ENCODE measurements around the gene DUSP16.

Gene DUSP16

DNA sequence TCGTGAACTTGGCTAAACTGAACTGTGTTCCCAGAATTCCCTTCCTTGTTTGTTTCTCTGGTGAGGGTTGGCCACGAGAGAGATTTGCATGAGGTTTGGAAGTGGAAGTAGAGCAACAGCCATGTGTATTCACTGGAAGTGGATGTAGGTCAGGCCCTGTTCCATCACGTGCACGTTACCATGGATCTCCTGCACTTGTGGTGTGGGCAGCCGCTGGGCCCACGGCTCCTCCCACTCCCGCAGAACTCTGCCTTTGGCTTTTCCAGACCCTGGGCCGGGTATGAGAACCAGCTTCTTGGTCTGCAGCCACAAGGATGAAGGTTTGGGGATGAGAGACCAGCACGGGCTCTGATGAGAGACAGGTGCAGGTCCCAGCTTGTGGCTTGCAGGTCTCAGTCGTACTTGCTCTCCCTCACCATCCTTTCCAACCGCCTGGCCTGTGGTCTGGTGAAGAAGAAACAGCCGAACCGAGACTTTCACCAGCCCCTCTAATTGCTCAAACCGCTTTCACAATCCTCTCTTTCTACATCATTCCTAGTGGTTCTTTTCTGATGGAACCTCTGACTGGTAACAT is 94.9 kb downstream of the DUSP16 start:
- DNase-seq (ENCODE audit: low spot score): no peak

DNA sequence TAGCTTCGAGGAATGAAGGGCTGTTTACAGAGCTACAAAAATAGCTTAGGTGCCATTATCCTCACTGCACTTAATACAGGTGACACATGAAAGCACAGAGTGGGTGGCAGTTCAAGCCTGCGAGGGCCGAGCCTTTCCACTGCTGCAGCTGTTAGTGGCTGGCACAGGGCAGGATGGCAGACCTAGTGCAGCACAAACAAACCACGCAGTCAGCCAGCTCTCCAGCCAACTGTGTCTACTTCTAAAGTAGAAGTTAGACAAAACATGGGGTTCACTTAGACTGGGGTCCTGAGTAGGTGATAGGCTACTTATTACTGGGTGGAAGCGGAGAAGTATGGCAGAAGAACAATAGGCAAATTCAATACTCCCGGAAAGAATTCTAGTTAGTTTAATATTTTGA is 95.4 kb downstream of the DUSP16 start:
- DNase-seq (ENCODE audit: low spot score): no peak

DNA sequence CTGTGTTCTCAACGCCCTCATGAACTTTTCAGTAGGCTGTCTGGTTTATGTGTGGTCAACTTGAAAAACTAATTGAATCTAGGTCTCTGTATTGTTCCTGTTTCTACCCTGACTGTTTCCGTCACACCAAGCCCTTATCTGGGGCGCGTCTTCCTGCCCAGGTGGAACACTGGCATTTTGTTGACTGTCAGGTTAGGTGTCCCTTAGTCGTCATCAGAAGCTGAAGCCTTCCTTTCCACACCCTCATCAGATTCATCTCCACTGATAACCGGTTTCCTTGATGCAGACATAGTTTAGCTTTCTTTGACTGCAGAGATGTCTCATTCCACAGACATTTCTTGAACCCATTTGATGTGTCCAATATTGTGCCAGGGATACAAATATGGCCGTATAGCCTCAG is 96.5 kb downstream of the DUSP16 start:
- no peak for DNase-seq (ENCODE audit: low spot score)

DNA sequence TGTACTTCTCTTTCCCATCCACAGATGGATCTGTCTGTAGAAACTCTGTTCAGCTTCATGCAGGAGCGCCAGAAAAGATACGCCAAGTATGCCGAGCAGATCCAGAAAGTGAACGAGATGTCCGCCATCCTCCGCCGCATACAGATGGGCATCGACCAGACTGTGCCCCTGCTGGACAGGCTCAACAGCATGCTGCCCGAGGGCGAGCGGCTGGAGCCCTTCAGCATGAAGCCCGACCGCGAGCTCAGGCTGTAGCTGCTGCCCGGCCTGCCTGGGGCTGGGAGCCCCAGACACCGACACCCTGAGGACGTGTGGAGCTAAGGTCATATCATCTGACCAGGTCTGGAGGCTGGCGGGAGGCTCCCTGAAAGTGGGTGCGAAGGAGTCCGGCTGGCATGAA is 97.1 kb downstream of the DUSP16 start:
- no peak for DNase-seq (ENCODE audit: low spot score)

DNA sequence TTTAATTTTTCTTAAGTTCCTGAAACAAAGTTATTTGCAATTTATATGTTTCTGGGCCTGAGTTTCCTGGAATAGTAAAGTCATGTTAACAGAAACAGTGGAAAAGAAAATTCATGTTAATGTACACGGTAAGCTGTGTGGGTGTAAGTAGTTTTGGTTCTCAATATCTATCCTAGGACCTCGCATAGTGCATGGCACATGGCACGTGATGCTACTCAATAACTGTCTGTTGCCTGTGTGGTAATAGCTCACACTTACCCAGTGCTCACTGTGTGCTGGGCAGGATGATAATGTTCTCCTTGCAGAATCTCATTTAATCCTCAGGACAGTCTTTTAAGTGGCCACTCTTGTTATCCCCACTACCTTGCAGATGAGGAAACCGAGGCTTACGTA is 100.7 kb downstream of the DUSP16 start:
- no peak for DNase-seq (ENCODE audit: low spot score)

DNA sequence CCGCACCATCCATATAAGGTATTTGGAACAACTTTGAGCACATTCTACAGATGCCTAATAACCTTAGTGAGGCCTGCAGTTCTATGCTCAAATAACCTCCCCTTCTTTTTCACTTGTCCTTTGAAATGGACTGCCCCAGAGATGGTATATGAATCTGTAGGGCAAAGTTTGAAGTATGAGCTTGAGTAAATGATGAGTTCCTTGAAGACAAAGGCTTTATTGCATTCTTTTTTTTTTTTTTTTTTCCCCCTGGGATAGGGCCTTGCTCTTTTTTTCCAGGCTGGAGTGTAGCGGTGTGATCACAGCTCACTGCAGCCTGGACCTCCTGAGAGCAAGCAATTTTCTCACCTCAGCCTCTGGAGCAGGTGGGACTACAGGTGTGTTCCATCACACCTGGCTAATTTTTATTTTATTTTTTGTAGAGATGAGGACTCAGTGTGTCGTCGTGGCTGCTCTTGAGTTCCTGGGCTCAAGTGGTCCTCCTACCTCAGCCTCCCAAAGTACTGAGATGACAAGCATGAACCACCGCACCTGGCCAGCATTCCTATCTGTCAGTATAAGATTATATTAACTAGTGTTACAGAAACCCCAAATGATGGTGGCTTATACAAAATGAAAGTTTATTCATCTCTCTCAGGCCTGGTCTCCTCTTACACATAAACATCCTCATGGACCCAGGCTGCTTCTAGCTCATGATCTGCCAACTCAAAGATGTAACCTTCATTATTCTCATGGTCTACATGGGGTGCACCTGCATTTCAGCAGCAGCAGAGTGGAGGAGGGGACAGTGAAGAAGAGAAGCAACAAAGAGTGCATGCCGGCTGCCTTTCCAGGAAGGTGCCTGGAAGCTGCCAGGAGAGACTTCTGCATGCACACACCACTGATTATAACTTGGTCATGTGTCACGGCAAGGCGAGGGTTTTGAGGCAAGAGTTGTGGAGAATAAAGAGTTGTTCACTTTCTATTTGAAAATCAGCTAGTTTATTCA is 101.4 kb downstream of the DUSP16 start:
- DNase-seq (ENCODE audit: low spot score): no peak

DNA sequence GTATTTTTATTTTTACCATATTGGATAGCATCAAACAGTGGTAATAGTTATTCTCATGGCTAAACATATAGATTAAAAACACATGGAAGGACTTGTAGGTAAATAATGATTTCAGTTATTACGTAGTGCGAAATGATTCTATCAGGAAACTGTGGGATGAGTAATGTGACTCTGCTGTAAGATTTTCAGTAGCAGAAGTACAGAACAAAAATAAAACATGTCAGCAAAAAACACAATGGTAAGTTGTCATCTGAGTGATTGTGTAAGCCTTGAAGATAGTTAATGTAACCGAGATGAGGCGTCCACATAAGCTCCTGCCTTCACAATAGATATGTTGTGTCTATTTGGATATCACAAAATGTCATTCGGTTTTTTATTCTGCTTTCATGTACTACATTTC is 106.0 kb downstream of the DUSP16 start:
- DNase-seq (ENCODE audit: low spot score): no peak

DNA sequence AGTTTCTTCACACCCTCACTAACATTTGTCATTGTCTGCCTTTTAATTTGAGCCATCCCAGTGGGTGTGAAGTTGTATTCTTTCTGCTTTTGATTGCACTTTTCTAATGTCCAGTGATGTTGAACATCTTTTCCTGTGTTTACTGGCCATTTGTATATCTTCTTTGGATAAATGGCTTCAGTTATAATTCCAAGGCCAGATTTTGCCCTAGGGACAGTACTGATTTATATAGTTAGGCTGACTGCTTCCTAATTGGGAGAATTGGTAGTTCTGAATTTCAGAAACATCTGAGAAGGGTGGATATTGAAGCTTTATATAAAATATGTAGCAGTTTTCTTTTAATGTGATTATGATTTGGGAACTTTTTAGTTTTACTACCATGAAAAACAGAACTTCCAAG is 108.3 kb downstream of the DUSP16 start:
- DNase-seq (ENCODE audit: low spot score): no peak

DNA sequence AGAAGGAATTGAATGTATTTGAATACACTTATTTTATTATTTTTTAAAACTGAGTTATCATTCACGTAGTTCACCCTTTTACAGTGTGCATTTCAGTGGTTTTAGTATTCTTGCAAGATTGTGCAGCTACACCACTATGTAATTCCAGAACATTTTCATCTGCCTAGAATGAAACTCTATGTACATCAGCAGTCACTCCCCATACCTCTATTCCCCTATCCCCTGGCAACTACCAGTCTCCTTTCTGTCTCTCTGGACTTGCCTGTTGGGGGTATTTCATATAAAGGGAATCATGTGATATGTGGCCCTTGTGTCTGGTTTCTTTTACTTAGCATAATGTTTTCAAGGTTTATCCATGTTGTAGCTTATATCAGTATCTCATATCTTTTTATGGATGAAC is 109.0 kb downstream of the DUSP16 start:
- DNase-seq (ENCODE audit: low spot score): no peak

DNA sequence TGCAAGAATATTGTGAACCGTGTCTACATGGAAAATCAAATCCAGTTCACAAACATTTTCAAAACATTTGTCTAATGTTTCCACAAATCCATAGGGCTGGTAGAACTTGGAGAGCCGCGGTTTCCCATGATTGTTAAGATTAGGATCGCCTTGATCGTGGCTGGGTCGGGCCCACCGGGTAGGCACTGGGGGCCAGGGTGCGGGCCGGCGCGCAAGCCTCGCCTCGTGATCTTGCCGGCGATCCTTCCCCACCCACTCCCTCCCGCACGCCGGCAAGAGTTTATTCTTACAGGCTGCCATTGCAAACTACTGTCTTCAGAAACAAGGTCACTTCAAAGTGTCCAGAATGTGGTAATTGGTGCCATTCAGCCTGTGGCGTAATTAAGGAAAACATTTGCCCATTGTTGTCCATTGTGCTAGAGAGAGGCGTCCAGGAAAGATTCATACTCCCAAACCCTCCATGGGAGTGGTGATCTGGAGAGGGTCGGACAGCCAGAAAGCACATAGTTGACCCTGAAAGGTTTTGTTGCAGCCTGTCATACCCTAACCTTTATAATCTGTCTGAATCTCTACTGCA is 110.2 kb downstream of the DUSP16 start:
- DNase-seq (ENCODE audit: low spot score): no peak

DNA sequence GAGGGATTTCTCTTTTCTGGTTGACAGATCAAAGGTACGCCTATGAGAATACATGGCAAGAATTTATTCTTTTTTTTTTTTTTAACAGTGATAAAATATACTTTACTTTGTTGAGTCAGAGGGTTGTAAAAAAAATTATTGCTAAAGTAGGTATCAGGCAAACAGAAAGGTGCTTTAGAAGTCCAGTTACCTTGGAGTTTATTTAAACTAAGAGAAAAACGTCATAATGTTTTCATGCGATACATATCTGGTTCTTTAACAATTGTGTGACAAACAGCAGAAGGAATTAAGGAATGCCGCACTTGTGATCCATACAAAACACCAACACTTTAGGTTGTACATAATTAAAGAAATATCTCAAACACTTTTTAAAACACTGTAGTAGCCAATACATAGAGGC is 111.6 kb downstream of the DUSP16 start:
- no peak for DNase-seq (ENCODE audit: low spot score)

DNA sequence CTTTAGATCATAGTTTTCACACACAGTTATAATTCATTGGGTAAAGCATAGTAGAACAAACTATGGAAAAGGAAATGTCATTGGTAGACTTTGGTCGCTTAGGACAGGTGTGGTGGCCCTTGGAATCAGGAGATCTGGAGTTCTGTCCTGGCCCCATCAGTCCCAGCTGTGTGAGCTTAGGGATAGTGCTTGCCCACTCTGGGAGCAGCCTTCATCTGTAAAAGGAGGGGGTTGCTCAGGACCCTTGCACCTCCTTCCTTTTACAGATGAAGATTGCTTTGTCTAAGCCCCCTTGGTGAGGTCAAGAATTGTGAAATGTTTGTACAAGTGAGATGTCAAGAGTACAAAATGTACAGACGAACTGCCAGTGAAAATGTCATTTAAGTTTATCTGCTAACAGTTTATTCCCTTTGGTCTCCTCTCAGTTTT is 112.6 kb downstream of the DUSP16 start:
- no peak for DNase-seq (ENCODE audit: low spot score)

DNA sequence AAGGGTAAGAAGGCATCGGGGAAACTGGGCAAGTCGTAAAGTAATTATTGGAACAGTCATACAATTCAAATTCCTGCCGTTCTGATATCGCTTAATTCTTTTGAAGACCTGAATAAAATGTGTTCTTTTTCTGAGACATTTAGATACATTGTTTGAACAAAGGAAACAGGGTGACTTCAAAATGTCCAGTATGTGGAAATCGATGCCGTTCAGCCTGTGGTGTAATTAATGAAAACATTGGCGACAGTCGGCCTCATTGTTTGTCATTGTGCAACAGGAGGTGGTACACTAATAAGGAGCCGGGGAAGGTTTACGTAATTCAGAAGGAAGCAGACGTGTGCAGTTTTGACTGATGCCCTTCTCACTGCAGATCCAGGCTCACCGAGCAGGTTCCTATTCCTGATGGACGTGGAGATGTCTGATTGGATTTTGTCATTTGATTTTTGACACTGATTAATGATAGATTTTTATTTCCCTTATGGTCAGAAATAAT is 113.1 kb downstream of the DUSP16 start:
- DNase-seq (ENCODE audit: low spot score): no peak

DNA sequence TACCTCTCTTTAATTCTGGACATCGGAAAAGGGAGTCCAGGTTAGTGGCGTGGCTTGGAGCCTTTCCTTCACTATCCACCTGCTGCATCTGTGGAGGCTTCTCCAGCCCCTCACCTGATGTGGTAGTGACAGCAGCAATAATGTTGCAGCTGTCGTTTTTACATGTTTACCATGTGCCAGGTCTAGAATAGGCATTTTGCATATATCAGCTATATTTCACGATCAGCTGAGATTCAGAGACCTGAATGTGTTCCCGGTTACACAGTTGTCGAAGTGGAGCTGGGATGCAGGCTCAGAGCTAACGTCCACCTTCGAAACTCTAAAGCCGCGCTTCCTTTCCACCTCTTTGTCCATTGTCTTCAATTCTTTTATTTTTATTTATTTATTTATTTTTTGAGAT is 114.8 kb downstream of the DUSP16 start:
- DNase-seq (ENCODE audit: low spot score): no peak

DNA sequence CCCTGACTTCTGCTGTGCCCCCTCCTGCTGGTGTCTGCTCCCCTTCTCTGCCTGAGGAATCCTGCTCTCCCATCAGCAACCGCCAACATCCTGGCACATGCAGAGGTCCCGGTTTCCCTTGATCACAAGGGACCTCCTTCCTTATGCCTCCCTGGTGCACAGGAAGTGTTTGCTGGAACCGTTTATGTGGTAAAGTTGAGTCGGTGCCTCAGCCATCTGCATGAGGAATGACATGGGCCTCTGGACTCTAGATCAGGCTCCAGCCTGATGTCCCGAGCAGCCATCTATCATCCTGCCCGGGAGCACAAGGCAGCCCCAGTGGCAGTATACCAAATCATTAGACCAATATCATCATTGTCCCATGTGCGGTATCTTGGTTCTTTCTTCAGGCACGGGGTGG is 115.4 kb downstream of the DUSP16 start:
- no peak for DNase-seq (ENCODE audit: low spot score)

DNA sequence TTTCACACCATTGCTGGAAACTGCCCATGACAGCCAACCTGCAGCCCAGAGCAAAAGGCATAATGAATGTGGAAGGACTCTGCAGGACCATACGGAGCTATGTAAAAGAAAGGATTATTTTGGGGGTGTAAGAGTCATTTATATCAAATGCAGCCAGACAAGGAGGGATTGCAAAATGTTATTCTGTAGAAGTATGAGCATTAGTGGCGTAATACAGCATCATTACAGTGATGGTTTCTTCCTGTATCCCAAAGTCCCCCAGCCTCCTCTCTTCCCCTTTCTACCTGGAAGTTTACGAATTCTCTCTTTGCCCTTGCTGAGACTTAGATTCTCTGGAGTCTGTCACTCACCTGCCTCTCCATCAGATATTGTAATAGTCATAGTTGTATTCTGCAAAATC is 115.9 kb downstream of the DUSP16 start:
- DNase-seq (ENCODE audit: low spot score): no peak

DNA sequence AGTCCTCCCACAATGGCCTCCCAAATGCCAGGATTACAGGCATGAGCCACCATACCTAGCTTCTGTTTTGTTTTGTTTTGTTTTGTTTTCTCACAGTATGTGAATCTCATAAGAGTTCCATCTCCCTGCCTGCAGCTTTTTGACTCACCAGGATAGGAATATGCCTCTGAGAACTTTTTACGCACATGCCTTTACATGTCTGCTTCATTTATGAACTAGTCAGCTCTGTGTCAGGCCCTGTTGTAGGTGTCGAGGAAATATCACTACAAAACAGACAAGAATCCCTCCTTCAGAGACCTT is 116.8 kb downstream of the DUSP16 start:
- no peak for DNase-seq (ENCODE audit: low spot score)

DNA sequence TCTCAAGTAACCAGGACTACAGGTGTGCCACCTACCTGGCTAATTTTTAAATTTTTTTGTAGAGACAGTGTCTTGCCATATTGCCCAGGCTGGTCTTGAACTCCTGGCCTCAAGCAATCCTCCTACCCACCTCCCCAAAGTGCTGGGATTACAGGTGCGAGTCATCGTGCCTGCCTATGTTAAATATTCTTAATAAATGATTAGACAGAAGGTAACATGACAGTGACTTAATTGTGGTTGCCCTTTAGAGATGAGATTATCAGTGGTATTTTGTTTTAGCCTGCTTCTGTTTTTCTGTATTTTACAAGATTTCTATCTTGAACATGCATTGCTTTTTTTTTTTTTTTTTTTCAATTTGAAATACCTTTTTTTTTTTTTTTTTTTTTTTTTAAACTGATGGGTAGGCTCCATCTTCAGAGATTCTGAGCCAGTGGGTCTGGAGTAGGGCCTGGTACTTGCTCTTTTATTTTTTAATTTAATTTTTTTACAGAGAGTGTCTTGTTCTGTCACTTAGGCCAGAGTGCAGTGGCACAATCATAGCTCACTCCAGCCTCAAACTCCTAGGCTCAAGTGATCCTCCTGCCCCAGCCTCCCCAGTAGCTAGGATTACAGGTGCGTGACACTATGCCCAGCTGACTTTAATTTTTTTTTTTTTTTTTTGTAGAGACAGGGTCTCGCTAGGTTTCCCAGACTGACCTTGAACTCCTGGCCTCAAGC is 117.3 kb downstream of the DUSP16 start:
- DNase-seq (ENCODE audit: low spot score): peak; percentile 37

DNA sequence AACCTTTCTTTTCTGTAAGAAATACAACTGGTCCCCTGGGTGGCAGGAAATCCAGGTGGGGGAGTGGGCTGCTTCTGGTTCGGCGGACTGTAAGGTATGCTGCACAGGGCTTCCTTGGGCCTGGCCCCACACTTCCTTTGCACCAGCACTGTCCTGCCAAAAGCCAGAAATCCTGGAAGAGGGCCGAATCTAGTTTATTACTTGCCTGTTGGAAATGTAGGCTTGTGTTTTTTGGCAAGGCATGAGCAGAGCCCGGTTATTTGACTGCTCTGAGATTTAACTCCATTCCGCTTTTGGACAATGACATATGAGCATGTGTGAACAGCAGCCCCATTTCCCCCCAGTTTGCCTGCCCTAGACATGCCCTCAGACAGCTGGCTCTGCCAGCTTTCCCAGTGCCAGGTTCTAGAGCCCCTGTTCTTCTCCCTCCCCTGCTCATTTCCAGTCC is 119.2 kb downstream of the DUSP16 start:
- no peak for DNase-seq (ENCODE audit: low spot score)

DNA sequence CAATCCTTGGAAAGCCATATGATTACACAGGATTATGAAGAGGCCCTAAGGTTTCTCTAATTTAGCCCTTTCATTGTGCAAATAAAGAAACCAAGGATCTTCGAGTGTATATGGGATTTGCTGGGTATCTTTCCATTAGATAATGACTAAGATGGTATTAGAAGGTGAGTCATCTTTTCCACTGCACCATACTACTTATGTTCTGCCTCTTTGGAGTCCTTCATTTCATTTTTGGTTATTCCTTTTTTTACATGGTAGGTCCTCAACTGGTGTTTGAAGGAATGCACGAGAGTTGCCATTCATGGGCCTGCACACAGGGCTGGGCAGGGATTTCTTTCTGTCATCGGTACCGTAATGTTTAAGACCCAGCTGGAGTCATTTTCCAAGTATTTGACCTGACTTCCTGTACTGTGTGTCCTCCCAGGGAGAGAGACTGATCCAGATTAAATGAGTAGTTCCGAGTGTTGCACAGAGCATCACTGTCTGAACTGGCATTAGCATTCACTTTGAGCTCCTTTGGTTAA is 120.1 kb downstream of the DUSP16 start:
- no peak for DNase-seq (ENCODE audit: low spot score)

DNA sequence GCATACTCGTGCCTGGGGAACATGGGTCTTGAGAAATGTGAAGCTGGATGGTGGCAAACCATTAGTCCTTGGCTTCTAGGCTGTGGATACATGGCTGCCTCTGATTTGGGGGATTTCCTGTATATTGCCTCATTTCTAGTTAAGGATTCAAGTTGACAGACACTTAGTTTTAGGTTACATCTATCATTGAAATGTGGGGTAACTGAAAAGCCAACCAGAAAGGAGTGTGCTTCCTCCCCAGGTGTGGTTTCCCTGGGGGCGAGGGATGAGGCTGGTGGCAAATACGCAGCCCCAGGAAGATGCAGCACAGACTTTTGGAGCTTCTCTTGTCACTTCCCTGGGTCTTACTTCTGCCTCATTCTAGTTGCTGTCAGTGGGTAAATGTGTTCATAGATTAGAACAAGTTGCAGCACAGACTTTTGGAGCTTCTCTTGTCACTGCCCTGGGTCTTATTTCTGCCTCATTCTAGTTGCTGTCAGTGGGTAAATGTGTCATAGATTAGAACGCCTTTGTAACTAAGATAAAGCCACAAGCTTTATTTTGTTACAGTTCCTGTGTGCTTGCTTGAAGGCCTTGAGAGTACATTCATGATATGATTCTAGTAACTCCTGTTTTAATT is 120.7 kb downstream of the DUSP16 start:
- no peak for DNase-seq (ENCODE audit: low spot score)

DNA sequence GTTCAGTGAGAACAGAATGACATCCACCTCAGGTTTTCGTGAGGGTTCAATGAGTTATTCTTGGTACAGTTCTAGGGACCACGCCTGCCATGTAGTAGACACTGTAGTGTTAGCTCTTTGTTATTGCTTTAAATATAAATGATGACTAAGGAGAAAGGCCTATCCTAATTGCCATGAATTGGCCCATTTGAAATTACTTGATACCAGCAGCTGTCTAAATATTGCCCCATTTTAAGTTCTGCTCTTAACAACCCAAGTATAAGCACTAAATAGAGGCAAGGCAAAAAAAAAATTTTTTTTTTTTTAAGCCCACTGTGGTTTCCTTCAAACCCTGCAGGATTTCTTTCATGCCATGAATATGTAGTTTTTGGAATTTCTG is 121.2 kb downstream of the DUSP16 start:
- DNase-seq (ENCODE audit: low spot score): no peak
